C4-2B (cell line): ENCODE data around the gene SMIM35.

ENCODE experiments used
- ZFX ChIP-seq: fragments of 450-650 bp; IDR thresholded peaks from 2 replicates; pipeline ENCODE4 v1.6.1; 2017
- TF ChIP-seq, protein P1 (sequence below): fragments of 450-650 bp; conservative IDR thresholded peaks from 2 replicates; pipeline ENCODE4 v1.5.1; 2017; ENCODE audit warnings: mild to moderate bottlenecking

DNA sequence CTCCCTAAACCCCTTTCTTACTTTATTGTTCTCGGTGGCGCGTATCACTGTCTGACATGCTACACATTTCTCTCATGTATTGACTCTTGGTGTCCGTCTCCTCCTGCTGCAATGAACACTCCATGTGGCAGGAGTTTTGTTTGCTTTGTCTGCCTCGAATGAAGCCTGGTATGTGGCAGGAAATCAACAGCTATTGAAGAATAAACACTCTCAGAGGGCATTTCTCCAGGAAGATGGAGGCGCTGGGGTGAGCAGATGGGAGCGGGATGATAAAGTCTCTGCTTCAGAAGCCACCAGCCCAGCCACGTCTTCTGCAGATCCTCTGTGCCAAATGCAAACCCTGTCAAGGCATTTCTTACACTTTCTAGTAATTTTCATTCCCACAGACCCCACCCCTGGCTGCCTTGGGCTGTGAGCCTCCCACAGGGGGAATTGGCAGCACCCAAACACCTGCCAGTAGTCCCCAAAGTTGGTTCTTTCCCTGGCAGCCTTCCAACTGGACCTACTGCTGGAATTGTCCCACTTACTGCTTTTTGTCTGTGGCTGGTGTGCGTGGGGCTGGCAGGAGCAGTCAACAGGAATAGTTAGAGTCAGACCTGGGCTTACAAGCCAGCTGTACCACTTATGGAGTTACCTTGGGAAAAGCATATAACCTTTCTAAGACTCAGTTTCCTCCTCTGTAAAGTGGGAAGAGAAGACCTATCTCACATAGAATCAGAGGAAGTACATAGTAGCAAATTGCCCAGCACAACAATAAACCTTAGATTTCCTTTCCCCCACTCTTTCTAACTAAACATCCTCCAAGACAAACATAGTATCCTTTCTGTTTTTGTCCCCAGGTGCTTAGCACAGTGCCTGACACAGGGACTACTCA lies 113.9 kb downstream of the SMIM35 start:
- TF ChIP-seq, protein P1, sequence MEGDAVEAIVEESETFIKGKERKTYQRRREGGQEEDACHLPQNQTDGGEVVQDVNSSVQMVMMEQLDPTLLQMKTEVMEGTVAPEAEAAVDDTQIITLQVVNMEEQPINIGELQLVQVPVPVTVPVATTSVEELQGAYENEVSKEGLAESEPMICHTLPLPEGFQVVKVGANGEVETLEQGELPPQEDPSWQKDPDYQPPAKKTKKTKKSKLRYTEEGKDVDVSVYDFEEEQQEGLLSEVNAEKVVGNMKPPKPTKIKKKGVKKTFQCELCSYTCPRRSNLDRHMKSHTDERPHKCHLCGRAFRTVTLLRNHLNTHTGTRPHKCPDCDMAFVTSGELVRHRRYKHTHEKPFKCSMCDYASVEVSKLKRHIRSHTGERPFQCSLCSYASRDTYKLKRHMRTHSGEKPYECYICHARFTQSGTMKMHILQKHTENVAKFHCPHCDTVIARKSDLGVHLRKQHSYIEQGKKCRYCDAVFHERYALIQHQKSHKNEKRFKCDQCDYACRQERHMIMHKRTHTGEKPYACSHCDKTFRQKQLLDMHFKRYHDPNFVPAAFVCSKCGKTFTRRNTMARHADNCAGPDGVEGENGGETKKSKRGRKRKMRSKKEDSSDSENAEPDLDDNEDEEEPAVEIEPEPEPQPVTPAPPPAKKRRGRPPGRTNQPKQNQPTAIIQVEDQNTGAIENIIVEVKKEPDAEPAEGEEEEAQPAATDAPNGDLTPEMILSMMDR, result no peak
- TF ChIP-seq ZFX, result no peak
